ENCODE measurements around the gene RGS13.

DNA sequence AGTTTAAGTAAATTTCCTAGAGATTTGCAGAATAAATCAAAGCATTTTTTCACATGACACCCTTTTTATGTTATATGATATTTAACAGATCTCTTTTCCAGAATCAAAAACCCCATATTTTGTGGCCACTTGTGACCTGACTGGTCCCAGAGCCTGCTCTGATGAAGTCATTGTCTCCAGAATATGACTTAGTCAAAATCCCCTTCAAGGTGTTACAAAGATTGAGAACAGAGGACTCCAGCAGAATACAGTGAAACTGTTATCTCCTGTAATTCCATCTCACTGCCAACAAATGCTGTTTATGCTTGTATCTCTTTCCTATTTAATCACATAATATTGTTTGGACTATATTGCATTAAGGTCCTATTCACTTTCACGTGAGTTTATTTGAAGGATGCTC, 34.8 kb upstream of the RGS13 start:
- TF ChIP-seq, protein P1, sequence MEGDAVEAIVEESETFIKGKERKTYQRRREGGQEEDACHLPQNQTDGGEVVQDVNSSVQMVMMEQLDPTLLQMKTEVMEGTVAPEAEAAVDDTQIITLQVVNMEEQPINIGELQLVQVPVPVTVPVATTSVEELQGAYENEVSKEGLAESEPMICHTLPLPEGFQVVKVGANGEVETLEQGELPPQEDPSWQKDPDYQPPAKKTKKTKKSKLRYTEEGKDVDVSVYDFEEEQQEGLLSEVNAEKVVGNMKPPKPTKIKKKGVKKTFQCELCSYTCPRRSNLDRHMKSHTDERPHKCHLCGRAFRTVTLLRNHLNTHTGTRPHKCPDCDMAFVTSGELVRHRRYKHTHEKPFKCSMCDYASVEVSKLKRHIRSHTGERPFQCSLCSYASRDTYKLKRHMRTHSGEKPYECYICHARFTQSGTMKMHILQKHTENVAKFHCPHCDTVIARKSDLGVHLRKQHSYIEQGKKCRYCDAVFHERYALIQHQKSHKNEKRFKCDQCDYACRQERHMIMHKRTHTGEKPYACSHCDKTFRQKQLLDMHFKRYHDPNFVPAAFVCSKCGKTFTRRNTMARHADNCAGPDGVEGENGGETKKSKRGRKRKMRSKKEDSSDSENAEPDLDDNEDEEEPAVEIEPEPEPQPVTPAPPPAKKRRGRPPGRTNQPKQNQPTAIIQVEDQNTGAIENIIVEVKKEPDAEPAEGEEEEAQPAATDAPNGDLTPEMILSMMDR (IDR thresholded peaks at IDR 0.05): no peak
- TF ChIP-seq POLR2A (IDR thresholded peaks at IDR 0.05): no peak

All from suprapubic skin (tissue), 3 donors.